ENCODE results near the gene DNAJB2.

DNA sequence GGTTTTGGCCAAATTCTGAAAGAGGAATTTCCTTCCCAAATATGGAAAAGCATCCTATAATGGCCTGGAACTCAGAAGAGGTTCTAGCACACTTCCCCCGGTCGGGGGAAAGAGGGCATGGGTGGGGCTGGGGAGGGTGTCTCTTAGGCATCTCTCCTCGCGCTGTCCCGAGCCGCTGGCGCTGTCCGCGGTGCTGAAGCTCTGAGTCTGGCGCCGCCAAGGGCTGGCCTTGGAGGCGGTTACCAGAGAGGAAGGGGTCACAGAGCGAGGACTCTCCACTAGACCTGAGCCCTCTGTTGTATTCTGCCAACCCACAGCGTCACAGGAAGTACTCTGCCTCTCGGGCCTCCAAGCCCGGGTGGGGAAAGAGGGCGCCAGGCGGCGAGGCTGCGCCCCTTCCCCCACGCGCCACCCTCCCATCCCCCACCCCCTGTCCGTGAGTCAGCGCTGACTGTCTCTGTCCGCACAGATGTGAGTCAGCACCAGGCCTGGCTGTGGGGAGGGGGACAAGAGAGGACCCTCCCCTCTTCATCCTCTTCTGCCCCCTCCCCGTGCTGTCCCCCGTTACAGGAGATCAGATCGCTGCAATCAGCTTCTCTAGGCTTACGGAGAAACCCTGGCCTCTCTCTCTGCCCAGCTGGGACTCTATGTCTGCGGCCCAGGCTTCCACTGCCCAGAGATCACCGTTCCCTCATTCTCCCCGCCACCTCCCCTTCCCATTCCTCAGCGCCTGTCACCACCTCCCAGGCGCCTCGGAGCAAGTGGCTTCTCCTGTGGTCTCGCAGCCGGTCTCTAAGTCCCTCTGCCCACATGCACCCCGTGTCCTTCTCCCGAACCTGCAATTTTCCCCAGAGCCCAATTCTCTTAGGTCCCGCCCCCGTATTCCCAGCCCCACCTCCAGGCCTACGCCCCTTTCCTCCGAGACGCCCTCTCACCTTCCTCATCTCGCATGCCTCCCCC lies 29.3 kb downstream of the DNAJB2 start:
- TF ChIP-seq ZNF274 (IDR thresholded peaks at IDR 0.05; ENCODE audit: low read depth, low read length) (no peak), YY1 (IDR thresholded peaks at IDR 0.05; ENCODE audit: insufficient read depth, insufficient read length) (no peak)
